Measurements from ENCODE around the gene NDUFA5.

NDUFA5 gene

GRCh38 chr7:123500878-123501489, 56.6 kb downstream of the NDUFA5 start:
- no peak for DNase-seq

DNA sequence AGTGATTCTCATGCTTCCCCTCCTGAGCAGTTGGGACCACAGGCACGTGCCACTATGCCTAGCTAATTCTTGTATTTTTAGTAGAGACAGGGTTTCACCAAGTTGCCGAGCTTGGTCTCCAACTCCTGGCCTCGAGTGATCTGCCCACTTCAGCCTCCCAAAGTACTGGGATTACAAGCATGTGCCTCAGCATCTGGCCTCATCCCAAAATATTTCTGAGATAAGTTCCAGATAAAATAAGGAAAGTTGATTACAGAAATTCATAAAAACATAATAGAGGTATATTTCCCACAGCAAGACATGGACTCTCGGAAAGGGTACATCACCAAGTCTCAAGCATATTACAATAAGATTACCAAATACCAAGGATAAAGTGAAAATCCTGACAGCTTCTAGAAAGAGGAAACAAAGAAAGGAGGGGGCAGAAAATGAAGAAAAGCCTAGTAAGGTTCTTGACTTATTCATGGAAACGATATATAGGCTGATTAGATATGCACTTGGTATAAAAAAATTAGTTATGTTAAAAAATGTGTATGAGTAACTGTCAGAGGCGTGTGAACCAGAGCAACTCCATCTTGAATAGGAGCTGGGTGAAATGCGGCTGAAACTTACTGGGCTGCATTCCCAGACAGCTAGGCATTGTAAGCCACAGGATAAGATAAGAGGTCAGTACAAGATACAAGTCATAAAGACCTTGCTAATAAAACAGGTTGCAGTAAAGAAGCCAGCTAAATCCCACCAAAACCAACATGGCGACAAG, 58.2 kb downstream of the NDUFA5 start:
- DNase-seq: no peak

- no peak for DNase-seq
These were observed 59.0 kb downstream of the NDUFA5 start for GRCh38 chr7:123498601-123499000.

DNA sequence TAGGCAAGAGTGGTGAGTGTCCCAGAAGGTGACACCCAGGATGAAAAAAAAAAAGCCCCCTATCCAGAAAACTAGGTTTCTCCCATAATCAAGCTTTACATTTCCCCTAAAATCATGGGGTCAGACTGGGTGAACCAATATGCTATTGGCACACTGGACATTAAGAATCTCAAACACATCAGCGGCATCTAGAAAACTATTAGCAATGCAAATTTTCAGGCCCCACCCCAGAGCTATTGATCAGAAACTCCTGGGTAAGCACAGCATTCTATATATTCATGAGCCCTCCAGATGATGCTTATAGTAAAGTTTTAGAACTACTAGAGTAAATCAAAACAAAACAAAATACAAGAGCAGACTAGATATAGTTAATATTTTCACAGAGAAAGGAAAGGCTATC, 59.6 kb downstream of the NDUFA5 start:
- no peak for DNase-seq

DNA sequence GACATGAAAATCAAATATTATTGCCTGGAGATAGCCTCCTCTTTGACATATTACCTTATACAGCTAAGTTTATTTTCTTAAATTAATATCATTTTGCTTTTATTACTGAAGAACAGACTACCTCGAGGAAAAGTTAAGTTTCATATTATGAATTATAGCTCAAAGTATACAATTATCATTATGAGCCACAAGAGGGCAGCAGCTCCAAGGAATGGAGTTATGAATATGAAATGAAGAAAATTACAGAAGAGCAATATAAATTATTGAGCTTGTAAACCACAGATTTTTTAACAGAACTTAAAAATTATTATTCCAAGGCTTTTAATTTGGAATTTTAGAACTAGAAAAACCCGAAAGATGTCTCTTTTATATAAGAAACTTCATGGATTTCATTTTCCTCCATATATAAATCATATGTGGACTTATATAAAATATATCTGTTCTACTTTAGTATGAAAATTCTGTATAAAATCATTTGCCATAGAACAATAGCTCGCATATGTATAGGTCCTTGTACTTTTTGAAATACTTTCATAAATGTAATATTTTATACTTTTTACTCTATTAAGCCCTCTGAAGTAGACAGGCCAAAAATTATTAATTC, 63.3 kb downstream of the NDUFA5 start:
- DNase-seq: no peak

GRCh38 chr7:123492485-123492884, 65.1 kb downstream of the NDUFA5 start:
- DNase-seq: no peak

Measured in retina (tissue), 1 donor.